GM12875 (cell line): ENCODE data around the gene ZMYND12.

Experiments used
- H3K4me3 ChIP-seq: one replicate; pipeline ENCODE4 v1.5.1; 2011; ENCODE audit warnings: low read depth, low read length, control low read depth
- TF ChIP-seq, protein P1 (sequence below): IDR thresholded peaks from 2 replicates; pipeline ENCODE4 v1.5.1; 2011; ENCODE audit warnings: low read depth, mild to moderate bottlenecking, control low read depth, inconsistent platforms, low read length, moderate library complexity, borderline replicate concordance; ENCODE audit not compliant: insufficient read depth

ZMYND12 gene

DNA sequence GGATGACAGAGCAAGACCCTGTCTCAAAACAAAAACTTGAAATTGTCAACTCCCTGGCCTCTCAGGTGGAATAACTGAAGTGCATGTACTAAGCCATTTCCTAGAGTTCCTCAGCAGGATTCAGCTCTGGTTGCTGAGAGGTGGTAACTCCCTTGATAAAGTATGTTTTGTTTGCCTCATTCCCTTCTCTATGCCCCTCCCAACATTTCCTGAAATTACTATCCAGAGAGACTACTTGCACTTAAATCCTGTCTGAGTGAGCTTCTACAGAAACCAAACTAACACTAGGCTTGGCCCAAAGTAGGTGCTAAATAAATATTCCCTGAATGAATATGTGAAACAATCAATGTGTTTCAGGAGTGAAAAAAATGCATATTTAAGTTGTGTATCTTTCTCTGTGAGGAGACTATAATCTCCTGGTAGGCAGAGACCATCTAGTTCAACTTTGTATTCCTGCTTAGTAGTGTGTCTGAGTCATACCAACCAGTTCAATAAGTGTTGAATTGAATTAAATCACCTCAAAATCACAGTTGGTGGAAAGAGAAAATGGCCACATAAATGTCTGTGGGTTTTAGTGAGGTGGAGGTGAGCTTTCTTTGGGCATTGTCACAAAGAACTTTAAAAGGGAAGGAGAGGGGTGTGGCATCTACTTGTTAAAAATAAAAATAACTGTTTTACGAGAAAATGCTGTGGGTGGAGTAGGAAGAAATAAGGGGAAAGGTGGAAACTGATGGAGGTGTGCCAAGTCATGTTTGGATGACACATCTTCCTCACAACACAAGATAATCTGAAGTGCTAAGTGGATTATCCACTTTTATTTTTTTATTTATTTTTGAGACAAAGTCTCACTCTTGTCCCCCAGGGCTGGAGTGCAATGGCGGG lies 62.6 kb downstream of the ZMYND12 start:
- H3K4me3 ChIP-seq, result no peak overlapping the region
- TF ChIP-seq, protein P1, sequence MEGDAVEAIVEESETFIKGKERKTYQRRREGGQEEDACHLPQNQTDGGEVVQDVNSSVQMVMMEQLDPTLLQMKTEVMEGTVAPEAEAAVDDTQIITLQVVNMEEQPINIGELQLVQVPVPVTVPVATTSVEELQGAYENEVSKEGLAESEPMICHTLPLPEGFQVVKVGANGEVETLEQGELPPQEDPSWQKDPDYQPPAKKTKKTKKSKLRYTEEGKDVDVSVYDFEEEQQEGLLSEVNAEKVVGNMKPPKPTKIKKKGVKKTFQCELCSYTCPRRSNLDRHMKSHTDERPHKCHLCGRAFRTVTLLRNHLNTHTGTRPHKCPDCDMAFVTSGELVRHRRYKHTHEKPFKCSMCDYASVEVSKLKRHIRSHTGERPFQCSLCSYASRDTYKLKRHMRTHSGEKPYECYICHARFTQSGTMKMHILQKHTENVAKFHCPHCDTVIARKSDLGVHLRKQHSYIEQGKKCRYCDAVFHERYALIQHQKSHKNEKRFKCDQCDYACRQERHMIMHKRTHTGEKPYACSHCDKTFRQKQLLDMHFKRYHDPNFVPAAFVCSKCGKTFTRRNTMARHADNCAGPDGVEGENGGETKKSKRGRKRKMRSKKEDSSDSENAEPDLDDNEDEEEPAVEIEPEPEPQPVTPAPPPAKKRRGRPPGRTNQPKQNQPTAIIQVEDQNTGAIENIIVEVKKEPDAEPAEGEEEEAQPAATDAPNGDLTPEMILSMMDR, result no peak

DNA sequence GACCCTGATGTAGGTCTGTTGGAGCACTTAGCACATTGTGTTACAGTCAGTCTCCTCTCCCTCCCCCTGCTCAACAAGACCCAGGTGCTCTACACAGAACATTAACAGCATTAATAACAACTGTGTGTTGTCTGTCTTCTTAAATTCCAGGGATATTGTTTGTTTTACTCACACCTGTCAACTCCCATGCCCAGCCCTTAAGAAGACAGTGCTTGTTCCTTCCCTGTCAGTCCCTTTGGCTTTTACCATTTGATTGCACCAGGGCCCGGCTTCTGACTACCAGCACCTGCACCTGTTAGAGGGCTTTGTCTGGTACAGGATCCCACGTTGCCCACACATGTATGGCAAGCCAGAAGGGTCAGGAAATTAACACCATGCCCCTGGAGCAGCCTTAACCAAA lies 63.6 kb downstream of the ZMYND12 start:
- TF ChIP-seq, protein P1, result no peak

DNA sequence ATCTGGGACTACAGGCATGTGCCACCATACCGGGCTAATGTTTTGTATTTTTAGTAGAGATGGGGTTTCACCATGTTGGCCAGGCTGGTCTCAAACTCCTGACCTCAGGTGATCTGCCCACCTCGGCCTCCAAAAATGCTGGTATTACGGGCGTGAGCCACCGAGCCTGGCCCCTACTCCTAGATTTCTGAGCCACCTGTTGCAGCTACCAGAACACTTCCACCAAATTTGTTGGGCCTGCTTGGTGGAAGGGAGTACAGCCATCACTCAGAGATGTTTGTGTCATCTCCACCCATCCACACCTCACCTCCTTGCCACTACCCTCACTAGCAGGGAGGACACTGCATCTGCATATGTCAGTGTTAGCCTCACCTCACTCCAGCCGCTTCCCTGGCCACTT lies 69.8 kb downstream of the ZMYND12 start:
- TF ChIP-seq, protein P1, result no peak

More for the DNA sequence above, 63.6 kb downstream of the ZMYND12 start:
- no peak overlapping the region for H3K4me3 ChIP-seq

DNA sequence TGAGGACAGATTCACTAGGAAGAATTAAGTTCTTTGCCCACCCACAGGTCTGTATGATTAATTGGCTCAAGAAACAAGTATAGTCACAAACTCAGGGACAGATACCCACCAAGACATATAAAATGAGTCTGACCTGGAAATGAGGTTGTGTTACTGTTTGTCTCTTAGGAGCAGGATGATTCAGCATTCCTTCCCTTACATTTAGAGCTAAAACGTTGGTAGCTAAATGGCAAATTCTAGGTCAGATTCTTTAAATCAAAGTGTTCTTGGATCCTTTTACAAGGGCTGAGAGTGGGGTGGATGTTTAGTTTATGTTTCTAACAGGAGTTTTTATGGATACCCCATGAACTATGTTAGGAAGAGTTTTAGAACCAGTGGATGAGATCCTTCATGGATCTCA lies 70.5 kb downstream of the ZMYND12 start:
- TF ChIP-seq, protein P1, result no peak
- H3K4me3 ChIP-seq, result no peak overlapping the region

More for the DNA sequence above, 69.8 kb downstream of the ZMYND12 start:
- no peak overlapping the region for H3K4me3 ChIP-seq

DNA sequence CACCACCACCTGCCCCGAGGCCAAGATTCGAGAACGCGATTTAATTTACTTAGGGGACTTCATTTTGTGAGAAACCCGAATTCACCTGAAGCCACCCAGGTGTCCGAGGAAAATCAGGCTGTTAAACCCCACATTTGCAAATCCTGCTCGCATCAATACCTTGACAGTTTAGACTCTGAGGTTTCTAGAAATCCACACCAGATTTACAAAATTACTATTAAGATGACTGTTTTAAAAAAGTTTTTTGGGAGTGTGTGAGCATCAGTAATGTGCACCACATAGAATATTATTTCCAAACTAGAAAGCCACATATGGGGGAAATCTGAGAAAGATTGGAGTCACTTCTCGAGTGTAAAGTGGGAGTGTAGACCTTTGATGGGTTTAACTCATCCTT lies 74.5 kb downstream of the ZMYND12 start:
- TF ChIP-seq, protein P1, result no peak
- peak overlapping the region; percentile 53 for H3K4me3 ChIP-seq

DNA sequence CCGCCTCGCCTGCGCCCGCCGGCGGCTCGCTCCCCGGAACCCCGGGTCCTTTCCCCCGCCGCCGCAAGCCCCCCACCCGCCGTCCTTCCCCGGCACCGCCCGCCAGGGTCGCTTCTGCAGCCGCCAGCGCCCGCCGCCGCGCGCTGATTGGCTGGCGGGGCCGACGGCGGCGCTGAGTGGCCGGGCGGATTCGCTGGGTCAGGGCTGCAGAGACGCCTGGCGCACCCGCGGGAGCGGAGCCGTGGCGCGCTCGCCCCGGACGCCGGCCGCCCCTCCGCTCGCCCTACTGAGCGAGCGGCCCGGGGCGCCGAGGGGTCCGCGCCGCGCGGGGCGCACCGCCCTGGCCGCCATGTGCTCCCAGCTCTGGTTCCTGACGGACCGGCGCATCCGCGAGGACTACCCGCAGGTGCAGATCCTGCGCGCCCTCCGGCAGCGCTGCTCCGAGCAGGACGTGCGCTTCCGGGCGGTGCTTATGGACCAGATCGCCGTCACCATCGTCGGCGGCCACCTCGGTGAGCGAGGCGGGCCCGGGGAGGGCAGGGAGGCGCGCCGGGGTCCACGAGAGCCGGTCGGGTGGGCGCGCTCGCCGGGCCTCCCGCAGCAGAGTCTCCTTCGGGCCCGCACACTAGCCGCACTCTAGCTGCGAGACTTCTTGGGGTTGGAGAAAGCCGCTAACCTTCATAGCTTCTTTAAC lies 75.1 kb downstream of the ZMYND12 start, which contains the start of gene RIMKLA:
Gene RIMKLA (plus strand): TSS at position 207 of the 694 bp plus-strand sequence. CDS start 143 bp downstream, at position 350.
- peak within 1 kb of the TSS; percentile 53 for H3K4me3 ChIP-seq
- TF ChIP-seq, protein P1, result no peak
